ENCODE results near the gene ST3GAL3. TPM values are rescaled to one million over a fixed set of nuclear protein-coding genes. Genes with fewer than 3 reads are reported as not detected.
"Not testable (repeated sequence)": the region's sequence is repeated elsewhere in the genome, so short reads cannot be mapped to it uniquely, and the experiment has no call there.

ST3GAL3 gene
- total and polyA plus RNA-seq, 8 donors = 1.6 to 68.3 (median 6.7) TPM

GRCh38 chr1:43711524-43712386, 4.4 kb downstream of the ST3GAL3 start:
- H3K9me3 ChIP-seq = no peaks in the 10 kb centered on the region
- TF ChIP-seq POLR2A (IDR thresholded peaks at IDR 0.05) = no peak
- no peak for TF ChIP-seq CTCF (IDR thresholded peaks at IDR 0.05)
- TF ChIP-seq POLR2AphosphoS5 (IDR thresholded peaks at IDR 0.05) = no peak
- TF ChIP-seq EP300 (IDR thresholded peaks at IDR 0.05) = no peak
- no peaks in the 10 kb centered on the region for H3K27me3 ChIP-seq
- no peak overlapping the region for H3K27ac ChIP-seq
- H3K4me1 ChIP-seq = peaks cover 6 to 33% (median 18%) of the 10 kb centered on the region in 4 donors
- H3K4me3 ChIP-seq = no peak overlapping the region
- peaks cover 0 to 9% (median 3%) of the 10 kb centered on the region in 4 donors for H3K36me3 ChIP-seq
- intact Hi-C loops (cut with DNase I; ENCODE audit: low total_unique reads) = no loop called here
- no peak for DNase-seq
- WGBS, 5 donors = 69 to 87% (median 81%) methylated on average over 3 of the region's 3 CpGs

- WGBS, 5 donors = 78 to 86% (median 85%) methylated on average over 15 of the region's 15 CpGs
- Histone ChIP-seq H3K4me1 (peaks cover 0 to 17% (median 6%) of the 10 kb centered on the region in 4 donors), H3K4me3 (no peak overlapping the region), H3K9me3 (no peaks in the 10 kb centered on the region), H3K27me3 (no peaks in the 10 kb centered on the region), H3K27ac (no peak overlapping the region), H3K36me3 (no peaks in the 10 kb centered on the region)
- no peak for DNase-seq
- no peak for TF ChIP-seq CTCF (IDR thresholded peaks at IDR 0.05)
- no peak for TF ChIP-seq POLR2A (IDR thresholded peaks at IDR 0.05)
- no peak for TF ChIP-seq EP300 (IDR thresholded peaks at IDR 0.05)
- no peak for TF ChIP-seq POLR2AphosphoS5 (IDR thresholded peaks at IDR 0.05)
- intact Hi-C loops (cut with DNase I; ENCODE audit: low total_unique reads) = no loop called here
Measured at GRCh38 chr1:43716559-43717281, 9.4 kb downstream of the ST3GAL3 start.

GRCh38 chr1:43719063-43719462, 11.7 kb downstream of the ST3GAL3 start:
- 87 to 95% (median 93%) methylated on average over 6 of the region's 6 CpGs for WGBS, 5 donors
- Histone ChIP-seq H3K9me3 (no peaks in the 10 kb centered on the region), H3K4me1 (peaks cover 0 to 17% (median 3%) of the 10 kb centered on the region in 4 donors), H3K27ac (no peak overlapping the region), H3K36me3 (no peaks in the 10 kb centered on the region), H3K4me3 (no peak overlapping the region), H3K27me3 (no peaks in the 10 kb centered on the region)
- intact Hi-C loops (cut with DNase I; ENCODE audit: low total_unique reads) = no loop called here
- no peak for TF ChIP-seq POLR2AphosphoS5 (IDR thresholded peaks at IDR 0.05)
- TF ChIP-seq POLR2A (IDR thresholded peaks at IDR 0.05) = no peak
- no peak for TF ChIP-seq CTCF (IDR thresholded peaks at IDR 0.05)
- TF ChIP-seq EP300 (IDR thresholded peaks at IDR 0.05) = no peak
- no peak for DNase-seq

- H3K27ac ChIP-seq; H3K27me3 ChIP-seq; intact Hi-C loops (cut with DNase I; ENCODE audit: low total_unique reads): not testable (repeated sequence)
Measured at GRCh38 chr1:43719670-43720419, 12.5 kb downstream of the ST3GAL3 start.

More at GRCh38 chr1:43719670-43720419, 12.5 kb downstream of the ST3GAL3 start:
- not testable (repeated sequence) for H3K36me3 ChIP-seq, H3K4me3 ChIP-seq, DNase-seq, H3K9me3 ChIP-seq
- H3K4me1 ChIP-seq = peaks cover 0 to 17% (median 3%) of the 10 kb centered on the region in 4 donors
- WGBS, 5 donors = 82 to 89% (median 86%) methylated on average over 10 of the region's 10 CpGs
